WTC11 (cell line): Measurements from ENCODE around the gene DMXL2. TPM values are rescaled to one million over a fixed set of nuclear protein-coding genes. Genes with fewer than 3 reads are reported as not detected.

ENCODE experiments used
- ATAC-seq: fragments of 200-7000 bp; cut with Tn5 transposase; 2 replicates; pipeline ENCODE4 v1.10.0; 2021; ENCODE audit warnings: mild to moderate bottlenecking, moderate library complexity
- CTCF ChIA-PET: fragments of 300-600 bp; sonication (Branson Sonifier 250); formaldehyde crosslinking; loops from one replicate; lab custom pipeline; 2021; ENCODE audit warnings: antibody characterized with exemption; lab: Charles Lee
- POLR2A ChIA-PET: fragments of 350-600 bp; sonication (Branson Sonifier 250); formaldehyde crosslinking; loops from one replicate; lab custom pipeline; 2021; ENCODE audit warnings: antibody characterized with exemption; lab: Charles Lee
- DNase-seq: peaks from one replicate; pipeline ENCODE4 v3.0.0; 2021; ENCODE audit warnings: low spot score
- H3K27ac Mint-ChIP-seq: 2 replicates; pipeline ENCODE4 v1.8.0; 2021; ENCODE audit warnings: mixed read lengths
- H3K27me3 Mint-ChIP-seq: 2 replicates; pipeline ENCODE4 v1.8.0; 2021; ENCODE audit warnings: low read depth, mild to moderate bottlenecking, moderate library complexity, mixed read lengths
- H3K36me3 Mint-ChIP-seq: 2 replicates; pipeline ENCODE4 v1.8.0; 2021; ENCODE audit warnings: mixed read lengths
- H3K4me1 Mint-ChIP-seq: 2 replicates; pipeline ENCODE4 v1.8.0; 2022; ENCODE audit warnings: mixed read lengths
- H3K4me3 Mint-ChIP-seq: 2 replicates; pipeline ENCODE4 v1.8.0; 2021; ENCODE audit warnings: mild to moderate bottlenecking, moderate library complexity, mixed read lengths
- H3K9me3 Mint-ChIP-seq: 2 replicates; pipeline ENCODE4 v1.8.0; 2021; ENCODE audit warnings: mixed read lengths
- ATF3 ChIP-seq: sonication (generic); formaldehyde crosslinking; conservative IDR thresholded peaks from 2 replicates; pipeline ENCODE4 v1.8.1; 2022; ENCODE audit warnings: mild to moderate bottlenecking, missing genetic modification reagents
- CBFB ChIP-seq: sonication (generic); formaldehyde crosslinking; IDR thresholded peaks from 2 replicates; pipeline ENCODE4 v1.8.1; 2022; ENCODE audit warnings: mild to moderate bottlenecking, low read depth, missing genetic modification reagents
- FOXJ3 ChIP-seq: sonication (generic); formaldehyde crosslinking; IDR thresholded peaks from 2 replicates; pipeline ENCODE4 v1.9.0; 2021; ENCODE audit warnings: missing genetic modification reagents, mild to moderate bottlenecking, borderline replicate concordance
- GRHL2 ChIP-seq: fragments of 250-450 bp; sonication (Bioruptor Pico); IDR thresholded peaks from 2 replicates; pipeline ENCODE4 v1.8.0; 2022; ENCODE audit warnings: mild to moderate bottlenecking, moderate library complexity; ENCODE audit not compliant: insufficient replicate concordance, severe bottlenecking
- HMGA2 ChIP-seq: fragments of 250-450 bp; sonication (Bioruptor Pico); IDR thresholded peaks from 2 replicates; pipeline ENCODE4 v1.4.0; 2021; ENCODE audit warnings: mild to moderate bottlenecking, moderate library complexity
- IRF1 ChIP-seq: sonication (generic); formaldehyde crosslinking; IDR thresholded peaks from 2 replicates; pipeline ENCODE4 v1.8.0; 2023; ENCODE audit warnings: missing genetic modification reagents
- IRF2 ChIP-seq: sonication (generic); formaldehyde crosslinking; IDR thresholded peaks from 2 replicates; pipeline ENCODE4 v1.8.0; 2022; ENCODE audit warnings: low read depth, missing genetic modification reagents, borderline replicate concordance
- MXD4 ChIP-seq: fragments of 250-450 bp; sonication (Bioruptor Pico); IDR thresholded peaks from 2 replicates; pipeline ENCODE4 v1.8.0; 2021; ENCODE audit warnings: mild to moderate bottlenecking, moderate library complexity, borderline replicate concordance
- MYBL2 ChIP-seq: sonication (generic); formaldehyde crosslinking; IDR thresholded peaks from 2 replicates; pipeline ENCODE4 v1.8.1; 2023; ENCODE audit warnings: mild to moderate bottlenecking, moderate library complexity, missing genetic modification reagents
- NFE2L1 ChIP-seq: sonication (generic); formaldehyde crosslinking; IDR thresholded peaks from 2 replicates; pipeline ENCODE4 v1.8.1; 2023; ENCODE audit warnings: missing genetic modification reagents
- NFYB ChIP-seq: sonication (generic); formaldehyde crosslinking; conservative IDR thresholded peaks from 2 replicates; pipeline ENCODE4 v1.8.0; 2022; ENCODE audit warnings: low read depth, missing genetic modification reagents
- NR1H2 ChIP-seq: sonication (generic); formaldehyde crosslinking; IDR thresholded peaks from 2 replicates; pipeline ENCODE4 v1.9.0; 2021; ENCODE audit warnings: mild to moderate bottlenecking, moderate library complexity, missing genetic modification reagents
- NR2C2 ChIP-seq: sonication (generic); formaldehyde crosslinking; IDR thresholded peaks from 2 replicates; pipeline ENCODE4 v1.8.0; 2022; ENCODE audit warnings: mild to moderate bottlenecking, missing genetic modification reagents
- RORB ChIP-seq: fragments of 250-450 bp; sonication (Bioruptor Pico); IDR thresholded peaks from 2 replicates; pipeline ENCODE4 v1.9.0; 2021; ENCODE audit warnings: mild to moderate bottlenecking
- SMAD3 ChIP-seq: sonication (generic); formaldehyde crosslinking; IDR thresholded peaks from 2 replicates; pipeline ENCODE4 v1.8.0; 2022; ENCODE audit warnings: missing genetic modification reagents, mild to moderate bottlenecking, borderline replicate concordance
- SOX15 ChIP-seq: fragments of 250-450 bp; sonication (Bioruptor Pico); IDR thresholded peaks from 2 replicates; pipeline ENCODE4 v1.9.0; 2021; ENCODE audit warnings: mild to moderate bottlenecking
- SP1 ChIP-seq: sonication (generic); formaldehyde crosslinking; conservative IDR thresholded peaks from 2 replicates; pipeline ENCODE4 v1.8.1; 2022; ENCODE audit warnings: missing genetic modification reagents
- TCF7 ChIP-seq: sonication (generic); formaldehyde crosslinking; IDR thresholded peaks from 2 replicates; pipeline ENCODE4 v1.8.0; 2022; ENCODE audit warnings: mild to moderate bottlenecking, low read depth, missing genetic modification reagents, moderate library complexity
- ZNF219 ChIP-seq: sonication (generic); formaldehyde crosslinking; IDR thresholded peaks from 2 replicates; pipeline ENCODE4 v1.8.0; 2023; ENCODE audit warnings: missing genetic modification reagents, mild to moderate bottlenecking, borderline replicate concordance
- ZNF317 ChIP-seq: sonication (generic); formaldehyde crosslinking; IDR thresholded peaks from 2 replicates; pipeline ENCODE4 v1.8.1; 2023; ENCODE audit warnings: low read depth, mild to moderate bottlenecking, moderate library complexity, missing genetic modification reagents, borderline replicate concordance
- ZNF671 ChIP-seq: fragments of 250-450 bp; sonication (Bioruptor Pico); IDR thresholded peaks from 2 replicates; pipeline ENCODE4 v1.8.0; 2021; ENCODE audit warnings: mild to moderate bottlenecking
- total RNA-seq: library from RNA; stranded (reverse); gene quantifications from 3 replicates; pipeline ENCODE4 v1.2.3, GENCODE V29; 2021
- TF ChIP-seq, protein P1 (sequence below): sonication (generic); formaldehyde crosslinking; IDR thresholded peaks from 2 replicates; pipeline ENCODE4 v1.8.1; 2023; ENCODE audit warnings: mild to moderate bottlenecking, missing genetic modification reagents, borderline replicate concordance
- TF ChIP-seq, protein P2 (sequence below): sonication (generic); formaldehyde crosslinking; IDR thresholded peaks from 2 replicates; pipeline ENCODE4 v1.8.1; 2023; ENCODE audit warnings: mild to moderate bottlenecking, missing genetic modification reagents, moderate library complexity
- TF ChIP-seq, protein P3 (sequence below): sonication (generic); formaldehyde crosslinking; IDR thresholded peaks from 2 replicates; pipeline ENCODE4 v1.8.1; 2022; ENCODE audit warnings: mild to moderate bottlenecking, missing genetic modification reagents, moderate library complexity, borderline replicate concordance

DMXL2 gene
- total RNA-seq, 1 experiment from 2014 or later, result 10.4 TPM

DNA sequence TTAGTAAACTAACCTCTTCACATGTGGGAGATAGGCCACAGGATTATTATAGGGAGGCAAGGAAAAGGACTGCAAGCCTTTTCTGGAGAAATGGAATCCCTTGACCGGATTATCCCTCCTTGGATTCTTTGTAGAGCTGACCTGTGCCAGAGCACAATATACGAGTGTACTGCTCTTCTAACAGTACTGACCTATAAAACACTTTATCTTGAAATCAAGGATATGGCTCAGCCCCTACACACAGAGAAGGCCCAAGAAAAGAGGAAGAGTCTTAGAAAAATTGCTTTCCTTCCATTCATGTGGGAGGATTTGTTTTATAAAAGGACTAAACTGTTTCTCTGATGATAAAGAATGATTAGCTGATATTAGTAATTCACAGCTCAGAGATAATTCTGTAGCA is 42.2 kb downstream of the DMXL2 start:
- Mint-ChIP-seq H3K27ac (no peak overlapping the region), H3K36me3 (no peaks in the 10 kb centered on the region), H3K4me3 (no peak overlapping the region), H3K27me3 (no peaks in the 10 kb centered on the region), H3K9me3 (peaks cover 7% of the 10 kb centered on the region; the same call in 1 of the 2 replicates), H3K4me1 (no peaks in the 10 kb centered on the region)
- ChIA-PET CTCF (no interaction called here), POLR2A (no interaction called here)
- no peak for ATAC-seq
- no peak for DNase-seq
- TF ChIP-seq SP1, result no peak
- TF ChIP-seq, protein P1, sequence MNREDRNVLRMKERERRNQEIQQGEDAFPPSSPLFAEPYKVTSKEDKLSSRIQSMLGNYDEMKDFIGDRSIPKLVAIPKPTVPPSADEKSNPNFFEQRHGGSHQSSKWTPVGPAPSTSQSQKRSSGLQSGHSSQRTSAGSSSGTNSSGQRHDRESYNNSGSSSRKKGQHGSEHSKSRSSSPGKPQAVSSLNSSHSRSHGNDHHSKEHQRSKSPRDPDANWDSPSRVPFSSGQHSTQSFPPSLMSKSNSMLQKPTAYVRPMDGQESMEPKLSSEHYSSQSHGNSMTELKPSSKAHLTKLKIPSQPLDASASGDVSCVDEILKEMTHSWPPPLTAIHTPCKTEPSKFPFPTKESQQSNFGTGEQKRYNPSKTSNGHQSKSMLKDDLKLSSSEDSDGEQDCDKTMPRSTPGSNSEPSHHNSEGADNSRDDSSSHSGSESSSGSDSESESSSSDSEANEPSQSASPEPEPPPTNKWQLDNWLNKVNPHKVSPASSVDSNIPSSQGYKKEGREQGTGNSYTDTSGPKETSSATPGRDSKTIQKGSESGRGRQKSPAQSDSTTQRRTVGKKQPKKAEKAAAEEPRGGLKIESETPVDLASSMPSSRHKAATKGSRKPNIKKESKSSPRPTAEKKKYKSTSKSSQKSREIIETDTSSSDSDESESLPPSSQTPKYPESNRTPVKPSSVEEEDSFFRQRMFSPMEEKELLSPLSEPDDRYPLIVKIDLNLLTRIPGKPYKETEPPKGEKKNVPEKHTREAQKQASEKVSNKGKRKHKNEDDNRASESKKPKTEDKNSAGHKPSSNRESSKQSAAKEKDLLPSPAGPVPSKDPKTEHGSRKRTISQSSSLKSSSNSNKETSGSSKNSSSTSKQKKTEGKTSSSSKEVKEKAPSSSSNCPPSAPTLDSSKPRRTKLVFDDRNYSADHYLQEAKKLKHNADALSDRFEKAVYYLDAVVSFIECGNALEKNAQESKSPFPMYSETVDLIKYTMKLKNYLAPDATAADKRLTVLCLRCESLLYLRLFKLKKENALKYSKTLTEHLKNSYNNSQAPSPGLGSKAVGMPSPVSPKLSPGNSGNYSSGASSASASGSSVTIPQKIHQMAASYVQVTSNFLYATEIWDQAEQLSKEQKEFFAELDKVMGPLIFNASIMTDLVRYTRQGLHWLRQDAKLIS (CRISPR knock-in tag), result no peak

DNA sequence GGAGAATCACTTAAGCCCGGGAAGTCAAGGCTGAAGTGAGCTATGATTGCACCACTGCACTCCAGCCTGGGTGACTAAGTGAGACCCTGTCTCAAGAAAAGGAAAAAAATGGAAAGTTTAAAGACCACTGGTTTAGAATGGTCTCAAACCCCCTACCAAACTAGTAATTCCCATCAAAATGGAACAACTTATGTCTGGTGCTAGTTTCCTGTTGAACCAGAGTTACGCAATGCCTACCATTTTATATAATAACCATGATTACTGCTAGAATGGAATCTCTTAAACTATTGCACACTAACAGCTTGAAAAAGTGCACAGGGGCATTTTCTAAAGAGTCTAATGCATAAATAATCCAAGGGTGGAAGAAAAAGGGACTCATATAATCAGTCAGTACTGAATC is 43.6 kb downstream of the DMXL2 start:
- POLR2A ChIA-PET, result no interaction called here
- Mint-ChIP-seq H3K27me3 (no peaks in the 10 kb centered on the region), H3K27ac (no peak overlapping the region), H3K4me1 (no peaks in the 10 kb centered on the region), H3K36me3 (no peaks in the 10 kb centered on the region), H3K9me3 (0 out of 2 replicates have a peak, but pooled peaks cover 4% of the 10 kb centered on the region), H3K4me3 (no peak overlapping the region)
- CTCF ChIA-PET, result interaction anchor here (1.1 kb wide), 1 partner anchor 42 kb away, joined by 5 read pairs; no protein-coding TSS in a partner anchor
- ATAC-seq (no peak), DNase-seq (no peak)
- TF ChIP-seq ZNF671 (CRISPR knock-in tag) (no peak), GRHL2 (CRISPR knock-in tag) (no peak), IRF2 (CRISPR knock-in tag) (no peak), ATF3 (CRISPR knock-in tag) (no peak), RORB (no peak), NR2C2 (CRISPR knock-in tag) (no peak), NFE2L1 (CRISPR knock-in tag) (no peak), SOX15 (CRISPR knock-in tag) (no peak), TCF7 (CRISPR knock-in tag) (no peak), HMGA2 (CRISPR knock-in tag) (no peak), MYBL2 (no peak), FOXJ3 (CRISPR knock-in tag) (no peak), SP1 (no peak), NR1H2 (no peak), SMAD3 (CRISPR knock-in tag) (no peak)
- TF ChIP-seq, protein P2, sequence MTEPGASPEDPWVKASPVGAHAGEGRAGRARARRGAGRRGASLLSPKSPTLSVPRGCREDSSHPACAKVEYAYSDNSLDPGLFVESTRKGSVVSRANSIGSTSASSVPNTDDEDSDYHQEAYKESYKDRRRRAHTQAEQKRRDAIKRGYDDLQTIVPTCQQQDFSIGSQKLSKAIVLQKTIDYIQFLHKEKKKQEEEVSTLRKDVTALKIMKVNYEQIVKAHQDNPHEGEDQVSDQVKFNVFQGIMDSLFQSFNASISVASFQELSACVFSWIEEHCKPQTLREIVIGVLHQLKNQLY, result no peak

GRCh38 chr15:51577636-51578304 is 44.8 kb downstream of the DMXL2 start:
- no peaks in the 10 kb centered on the region for H3K36me3 Mint-ChIP-seq
- peaks cover 11% of the 10 kb centered on the region; the same call in 1 of the 2 replicates for H3K9me3 Mint-ChIP-seq
- no peak overlapping the region for H3K27ac Mint-ChIP-seq
- no peak for ATAC-seq
- no peak overlapping the region for H3K4me3 Mint-ChIP-seq
- no peaks in the 10 kb centered on the region for H3K4me1 Mint-ChIP-seq
- TF ChIP-seq CBFB (CRISPR knock-in tag) (no peak), FOXJ3 (CRISPR knock-in tag) (no peak), IRF1 (no peak), ZNF219 (no peak), NFYB (CRISPR knock-in tag) (no peak), NR2C2 (CRISPR knock-in tag) (no peak), MXD4 (CRISPR knock-in tag) (no peak), ZNF317 (CRISPR knock-in tag) (no peak)
- TF ChIP-seq, protein P2, result no peak
- TF ChIP-seq, protein P3, sequence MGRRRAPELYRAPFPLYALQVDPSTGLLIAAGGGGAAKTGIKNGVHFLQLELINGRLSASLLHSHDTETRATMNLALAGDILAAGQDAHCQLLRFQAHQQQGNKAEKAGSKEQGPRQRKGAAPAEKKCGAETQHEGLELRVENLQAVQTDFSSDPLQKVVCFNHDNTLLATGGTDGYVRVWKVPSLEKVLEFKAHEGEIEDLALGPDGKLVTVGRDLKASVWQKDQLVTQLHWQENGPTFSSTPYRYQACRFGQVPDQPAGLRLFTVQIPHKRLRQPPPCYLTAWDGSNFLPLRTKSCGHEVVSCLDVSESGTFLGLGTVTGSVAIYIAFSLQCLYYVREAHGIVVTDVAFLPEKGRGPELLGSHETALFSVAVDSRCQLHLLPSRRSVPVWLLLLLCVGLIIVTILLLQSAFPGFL (CRISPR knock-in tag), result no peak
- POLR2A ChIA-PET, result no interaction called here
- DNase-seq, result no peak
- H3K27me3 Mint-ChIP-seq, result no peaks in the 10 kb centered on the region
- CTCF ChIA-PET, result no interaction called here
